Activated T-cell treated with anti-CD3 and anti-CD28 coated beads for 1 hour (primary cell): ENCODE data around the gene RAP1GAP2.
"Not testable (repeated sequence)": the region's sequence is repeated elsewhere in the genome, so short reads cannot be mapped to it uniquely, and the experiment has no call there.

ENCODE experiments used
- DNase-seq: peaks from one replicate; pipeline ENCODE4 v3.0.0-alpha.2; 2020; ENCODE audit warnings: low read depth

The RAP1GAP2 gene

GRCh38 chr17:2996810-2997670 lies 200.8 kb downstream of the RAP1GAP2 start:
- no peak for DNase-seq

GRCh38 chr17:2998469-2998901 lies 202.2 kb downstream of the RAP1GAP2 start:
- DNase-seq, result not testable (repeated sequence)

DNA sequence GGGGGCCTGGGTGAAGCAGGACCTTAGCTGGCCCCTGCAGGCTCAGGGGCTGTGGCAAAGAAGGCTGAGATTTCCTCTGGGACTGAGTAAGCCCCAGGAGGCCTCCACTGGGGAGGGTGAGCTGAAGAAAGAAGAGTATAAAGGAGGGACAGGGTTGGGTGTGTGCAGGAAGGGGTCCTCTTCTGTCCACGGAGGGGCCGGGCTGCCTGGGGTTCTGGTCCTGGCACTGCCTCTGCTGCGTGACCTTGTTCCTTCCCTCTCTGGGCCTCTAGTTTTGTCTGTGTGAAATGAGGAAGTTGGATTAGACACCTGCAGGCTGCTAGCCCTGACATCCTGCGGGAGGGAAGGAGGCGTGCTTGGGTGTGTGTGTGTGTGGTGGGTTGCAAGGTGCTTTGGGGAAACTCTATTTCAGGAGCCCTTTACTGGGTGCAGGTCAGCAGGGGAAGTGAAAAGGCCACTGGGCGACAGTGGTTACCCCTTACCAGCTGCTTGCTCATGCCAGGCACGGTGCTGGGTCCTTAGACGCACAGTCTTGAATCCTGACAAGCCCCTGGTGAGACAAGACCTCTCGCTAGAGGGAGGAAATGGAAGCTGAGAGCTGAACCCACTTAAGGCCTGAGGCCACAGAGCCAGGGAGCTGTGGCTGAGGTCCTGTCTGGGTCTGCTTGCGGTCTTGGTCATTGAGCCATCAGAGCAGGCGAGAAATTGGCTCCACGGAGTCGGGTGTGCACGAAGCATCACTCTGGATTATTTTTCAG lies 206.5 kb downstream of the RAP1GAP2 start:
- DNase-seq, result no peak

GRCh38 chr17:3003296-3004149 lies 207.3 kb downstream of the RAP1GAP2 start:
- no peak for DNase-seq

GRCh38 chr17:3004150-3004801 lies 208.0 kb downstream of the RAP1GAP2 start:
- DNase-seq, result peak; percentile 44

- no peak for DNase-seq
These were observed 208.7 kb downstream of the RAP1GAP2 start for GRCh38 chr17:3004925-3005324.

- DNase-seq, result no peak
These were observed 209.5 kb downstream of the RAP1GAP2 start for GRCh38 chr17:3005696-3006095.

- DNase-seq, result no peak
These were observed 210.6 kb downstream of the RAP1GAP2 start for GRCh38 chr17:3006801-3007200.

- no peak for DNase-seq
These were observed 211.4 kb downstream of the RAP1GAP2 start for GRCh38 chr17:3007651-3008121.

GRCh38 chr17:3008336-3009288 lies 212.4 kb downstream of the RAP1GAP2 start:
- no peak for DNase-seq

DNA sequence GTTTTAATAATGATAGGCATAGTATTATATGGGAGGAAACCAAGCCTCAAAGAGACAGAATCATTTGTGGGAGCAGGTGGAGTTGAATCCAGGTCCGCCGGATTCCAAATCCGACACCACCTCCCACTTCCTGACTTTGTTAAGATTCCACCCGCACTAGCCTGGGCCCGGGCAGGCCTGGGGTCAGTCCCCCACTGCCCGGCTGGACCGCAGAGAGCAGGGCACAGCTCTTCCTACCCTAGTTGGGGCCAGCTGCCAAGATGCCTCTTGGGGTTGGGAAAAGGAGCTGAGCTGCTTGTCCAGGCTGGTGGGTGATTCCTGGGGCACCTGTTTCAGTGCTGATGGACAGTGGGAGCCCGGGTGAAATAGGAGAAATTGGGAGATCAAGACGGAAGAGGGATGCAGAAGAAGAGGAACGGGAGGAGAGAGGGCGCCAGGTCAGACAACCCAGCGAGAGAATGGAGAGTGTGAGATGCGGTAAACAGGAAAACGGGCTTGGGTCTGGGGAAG lies 213.2 kb downstream of the RAP1GAP2 start:
- no peak for DNase-seq

- no peak for DNase-seq
These were observed 215.7 kb downstream of the RAP1GAP2 start for GRCh38 chr17:3011891-3012290.

- DNase-seq, result peak; percentile 49
These were observed 216.8 kb downstream of the RAP1GAP2 start for GRCh38 chr17:3012926-3013581.

GRCh38 chr17:3015890-3016289 lies 219.7 kb downstream of the RAP1GAP2 start:
- DNase-seq, result no peak

GRCh38 chr17:3017936-3018335 lies 221.7 kb downstream of the RAP1GAP2 start:
- DNase-seq, result no peak

DNA sequence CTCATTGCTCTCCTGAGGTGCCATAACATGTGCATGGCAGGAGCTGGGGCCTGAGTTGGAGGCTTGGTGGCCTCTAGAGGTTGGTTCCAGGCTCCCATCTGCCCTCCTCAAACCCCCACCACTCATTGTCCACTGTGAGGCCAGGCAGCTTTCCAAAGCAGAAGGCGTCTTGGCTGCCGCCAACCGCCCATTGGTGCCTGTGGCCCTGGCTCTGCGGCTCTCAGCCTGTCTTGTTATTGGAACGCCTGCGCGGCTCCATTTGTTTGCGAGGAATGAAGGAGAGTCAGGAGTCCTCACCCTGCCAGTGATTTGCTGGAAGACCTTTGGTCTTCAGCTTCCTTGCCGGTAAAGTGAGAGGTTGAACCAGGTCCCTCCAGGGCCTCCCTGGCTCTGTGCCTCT lies 223.5 kb downstream of the RAP1GAP2 start:
- DNase-seq, result no peak

DNA sequence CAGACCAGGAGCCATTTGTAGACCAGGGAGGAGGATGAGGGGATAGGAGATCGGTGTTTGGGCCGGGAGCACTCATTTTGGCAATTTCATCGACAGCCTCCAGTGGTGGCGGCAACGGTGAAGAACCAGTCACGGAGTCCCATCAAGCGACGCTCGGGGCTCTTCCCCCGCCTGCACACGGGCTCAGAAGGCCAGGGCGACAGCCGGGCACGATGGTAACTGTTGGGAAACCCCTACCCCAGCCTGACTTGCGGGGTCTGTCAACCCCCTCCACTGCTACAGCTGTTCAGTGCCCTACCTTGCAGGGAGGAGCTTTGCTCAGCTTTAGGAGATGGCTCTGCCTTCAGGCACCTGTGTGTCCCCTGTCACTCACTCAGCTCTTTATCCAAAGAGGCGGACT lies 224.1 kb downstream of the RAP1GAP2 start:
- no peak for DNase-seq

DNA sequence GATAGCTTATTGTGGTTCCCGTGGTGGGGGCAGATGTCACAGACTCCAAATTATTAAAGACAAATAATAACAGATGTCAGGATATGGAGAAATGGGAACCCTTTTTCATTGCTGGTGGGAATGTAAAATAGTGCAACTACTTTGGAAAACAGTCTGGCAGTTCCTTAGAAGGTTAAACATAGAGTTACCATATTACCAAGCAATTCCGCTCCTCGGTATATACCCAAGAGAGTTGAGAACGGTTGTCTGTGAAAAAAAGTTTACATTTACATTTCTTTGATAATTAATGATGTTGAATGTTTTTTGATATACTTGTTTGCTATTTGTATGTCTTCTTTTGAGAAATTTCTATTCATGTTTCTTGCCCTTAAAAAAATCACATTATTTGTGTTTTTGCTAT lies 226.0 kb downstream of the RAP1GAP2 start:
- DNase-seq, result no peak

DNA sequence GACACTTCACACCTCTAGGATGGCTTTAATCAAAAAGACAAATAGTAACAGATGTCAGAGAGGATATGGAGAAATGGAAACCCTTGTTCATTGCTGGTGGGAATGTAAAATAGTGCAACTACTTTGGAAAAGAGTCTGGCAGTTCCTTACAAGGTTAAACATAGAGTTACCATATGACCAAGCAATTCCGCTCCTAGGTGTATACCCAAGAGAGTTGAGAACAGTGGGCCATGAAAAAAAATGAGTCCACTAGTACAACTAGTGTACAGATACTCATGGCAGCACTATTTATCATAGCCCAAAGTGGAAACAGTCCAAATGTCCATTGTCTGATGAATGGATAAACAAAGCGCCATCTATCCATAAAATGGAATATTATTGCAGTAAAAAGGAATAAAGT lies 228.1 kb downstream of the RAP1GAP2 start:
- DNase-seq, result no peak
